ENCODE results near the gene INSIG1. TPM values are rescaled to one million over a fixed set of nuclear protein-coding genes. Genes with fewer than 3 reads are reported as not detected.

The INSIG1 gene
- total RNA-seq, 1 experiment from 2014 or later, result 92.6 TPM

DNA sequence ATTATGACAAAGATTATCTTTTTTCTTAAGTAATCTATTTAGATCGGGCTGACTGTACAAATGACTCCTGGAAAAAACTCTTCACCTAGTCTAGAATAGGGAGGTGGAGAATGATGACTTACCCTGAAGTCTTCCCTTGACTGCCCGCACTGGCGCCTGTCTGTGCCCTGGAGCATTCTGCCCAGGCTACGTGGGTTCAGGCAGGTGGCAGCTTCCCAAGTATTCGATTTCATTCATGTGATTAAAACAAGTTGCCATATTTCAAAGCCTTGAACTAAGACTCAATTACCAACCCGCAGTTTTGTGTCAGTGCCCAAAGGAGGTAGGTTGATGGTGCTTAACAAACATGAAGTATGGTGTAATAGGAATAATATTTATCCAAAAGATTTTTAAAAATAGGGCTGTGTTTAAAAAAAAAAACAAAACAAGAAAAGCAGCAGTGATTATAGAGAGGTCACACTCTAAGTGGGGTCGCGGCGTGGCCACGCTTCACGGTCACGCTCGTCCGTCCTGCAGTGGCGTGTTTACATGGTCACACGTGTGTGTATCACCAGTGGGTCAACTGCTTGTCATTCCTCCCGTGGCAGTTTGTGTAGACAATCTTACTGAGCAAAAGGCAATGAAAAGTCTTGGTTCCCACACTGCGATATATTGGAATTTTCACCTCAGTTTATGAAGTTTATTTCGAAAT, 10.8 kb downstream of the INSIG1 start:
- TF ChIP-seq SIN3A (IDR thresholded peaks at IDR 0.05; ENCODE audit: borderline replicate concordance, insufficient read depth, low read depth, low read length) (no peak), TCF7L2 (IDR thresholded peaks at IDR 0.05; ENCODE audit: low read depth, low read length) (no peak), POLR2AphosphoS5 (IDR thresholded peaks at IDR 0.05; ENCODE audit: low read depth, low read length) (no peak)
- TF ChIP-seq, protein P1, sequence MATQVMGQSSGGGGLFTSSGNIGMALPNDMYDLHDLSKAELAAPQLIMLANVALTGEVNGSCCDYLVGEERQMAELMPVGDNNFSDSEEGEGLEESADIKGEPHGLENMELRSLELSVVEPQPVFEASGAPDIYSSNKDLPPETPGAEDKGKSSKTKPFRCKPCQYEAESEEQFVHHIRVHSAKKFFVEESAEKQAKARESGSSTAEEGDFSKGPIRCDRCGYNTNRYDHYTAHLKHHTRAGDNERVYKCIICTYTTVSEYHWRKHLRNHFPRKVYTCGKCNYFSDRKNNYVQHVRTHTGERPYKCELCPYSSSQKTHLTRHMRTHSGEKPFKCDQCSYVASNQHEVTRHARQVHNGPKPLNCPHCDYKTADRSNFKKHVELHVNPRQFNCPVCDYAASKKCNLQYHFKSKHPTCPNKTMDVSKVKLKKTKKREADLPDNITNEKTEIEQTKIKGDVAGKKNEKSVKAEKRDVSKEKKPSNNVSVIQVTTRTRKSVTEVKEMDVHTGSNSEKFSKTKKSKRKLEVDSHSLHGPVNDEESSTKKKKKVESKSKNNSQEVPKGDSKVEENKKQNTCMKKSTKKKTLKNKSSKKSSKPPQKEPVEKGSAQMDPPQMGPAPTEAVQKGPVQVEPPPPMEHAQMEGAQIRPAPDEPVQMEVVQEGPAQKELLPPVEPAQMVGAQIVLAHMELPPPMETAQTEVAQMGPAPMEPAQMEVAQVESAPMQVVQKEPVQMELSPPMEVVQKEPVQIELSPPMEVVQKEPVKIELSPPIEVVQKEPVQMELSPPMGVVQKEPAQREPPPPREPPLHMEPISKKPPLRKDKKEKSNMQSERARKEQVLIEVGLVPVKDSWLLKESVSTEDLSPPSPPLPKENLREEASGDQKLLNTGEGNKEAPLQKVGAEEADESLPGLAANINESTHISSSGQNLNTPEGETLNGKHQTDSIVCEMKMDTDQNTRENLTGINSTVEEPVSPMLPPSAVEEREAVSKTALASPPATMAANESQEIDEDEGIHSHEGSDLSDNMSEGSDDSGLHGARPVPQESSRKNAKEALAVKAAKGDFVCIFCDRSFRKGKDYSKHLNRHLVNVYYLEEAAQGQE (IDR thresholded peaks at IDR 0.05; ENCODE audit: insufficient read depth in 1 of 2, low read depth in 2 of 2, low read length in 1 of 2), result no peak
- TF ChIP-seq, protein P2, sequence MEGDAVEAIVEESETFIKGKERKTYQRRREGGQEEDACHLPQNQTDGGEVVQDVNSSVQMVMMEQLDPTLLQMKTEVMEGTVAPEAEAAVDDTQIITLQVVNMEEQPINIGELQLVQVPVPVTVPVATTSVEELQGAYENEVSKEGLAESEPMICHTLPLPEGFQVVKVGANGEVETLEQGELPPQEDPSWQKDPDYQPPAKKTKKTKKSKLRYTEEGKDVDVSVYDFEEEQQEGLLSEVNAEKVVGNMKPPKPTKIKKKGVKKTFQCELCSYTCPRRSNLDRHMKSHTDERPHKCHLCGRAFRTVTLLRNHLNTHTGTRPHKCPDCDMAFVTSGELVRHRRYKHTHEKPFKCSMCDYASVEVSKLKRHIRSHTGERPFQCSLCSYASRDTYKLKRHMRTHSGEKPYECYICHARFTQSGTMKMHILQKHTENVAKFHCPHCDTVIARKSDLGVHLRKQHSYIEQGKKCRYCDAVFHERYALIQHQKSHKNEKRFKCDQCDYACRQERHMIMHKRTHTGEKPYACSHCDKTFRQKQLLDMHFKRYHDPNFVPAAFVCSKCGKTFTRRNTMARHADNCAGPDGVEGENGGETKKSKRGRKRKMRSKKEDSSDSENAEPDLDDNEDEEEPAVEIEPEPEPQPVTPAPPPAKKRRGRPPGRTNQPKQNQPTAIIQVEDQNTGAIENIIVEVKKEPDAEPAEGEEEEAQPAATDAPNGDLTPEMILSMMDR (IDR thresholded peaks at IDR 0.05), result no peak
- TSS peak; percentile 1 for BruUV-seq (replicated peaks)
- DNase-seq (ENCODE audit: low read depth, low spot score) (no peak), ATAC-seq (no peak)
- no peaks in the 10 kb centered on the region for H3K9me3 ChIP-seq (ENCODE audit: control insufficient read depth, insufficient read depth, low read depth, low read length)
- POLR2A ChIA-PET, result no interaction called here
- peaks cover 33% of the 10 kb centered on the region for H3K36me3 ChIP-seq (ENCODE audit: control insufficient read depth, insufficient read depth, low read length)
- no peaks in the 10 kb centered on the region for H3K27me3 ChIP-seq (ENCODE audit: control insufficient read depth, insufficient read depth, low read length)
- intact Hi-C loops (cut with micrococcal nuclease; ENCODE audit: unreplicated experiment) (no loop called here), in situ Hi-C loops (cut with HindIII; ENCODE audit: low pct_unique_long_range_greater_than_20kb, low sequenced_read_pairs) (no loop called here)
- no peak overlapping the region for H3K4me3 ChIP-seq (ENCODE audit: low read depth in 2 of 2, low read length in 2 of 2)
- CTCF ChIA-PET, result no interaction called here
- no peaks in the 10 kb centered on the region; the same call in 1 of the 2 replicates for H3K4me1 ChIP-seq (ENCODE audit: control insufficient read depth, insufficient read depth, low read length)
- H3K27ac ChIP-seq (ENCODE audit: low read length), result no peak overlapping the region

DNA sequence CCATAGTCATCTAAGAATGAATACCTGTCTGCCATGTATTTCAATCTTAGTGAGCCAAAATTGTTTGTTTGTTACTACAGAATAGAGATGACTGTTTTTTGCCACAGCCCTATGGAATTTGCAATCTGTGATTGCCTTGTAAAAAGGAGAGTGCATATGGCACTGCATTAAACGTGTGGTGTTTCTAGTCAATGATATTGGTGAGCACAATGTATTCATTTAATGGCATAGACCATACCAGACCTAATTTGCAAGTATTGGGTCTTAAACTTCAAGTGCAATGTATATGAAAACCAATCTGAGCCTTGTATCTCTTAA, 11.3 kb downstream of the INSIG1 start:
- Histone ChIP-seq H3K27ac (ENCODE audit: low read length) (no peak overlapping the region), H3K4me1 (ENCODE audit: control insufficient read depth, insufficient read depth, low read length) (no peaks in the 10 kb centered on the region; the same call in 1 of the 2 replicates), H3K9me3 (ENCODE audit: control insufficient read depth, insufficient read depth, low read depth, low read length) (no peaks in the 10 kb centered on the region), H3K27me3 (ENCODE audit: control insufficient read depth, insufficient read depth, low read length) (no peaks in the 10 kb centered on the region), H3K4me3 (ENCODE audit: low read depth in 2 of 2, low read length in 2 of 2) (no peak overlapping the region), H3K36me3 (ENCODE audit: control insufficient read depth, insufficient read depth, low read length) (peaks cover 29% of the 10 kb centered on the region)
- ChIA-PET CTCF (no interaction called here), POLR2A (no interaction called here)
- BruUV-seq (replicated peaks), result no TSS peak
- ATAC-seq (no peak), DNase-seq (ENCODE audit: low read depth, low spot score) (no peak)
- TF ChIP-seq TCF7L2 (IDR thresholded peaks at IDR 0.05; ENCODE audit: low read depth, low read length), result no peak
- TF ChIP-seq SIN3A (IDR thresholded peaks at IDR 0.05; ENCODE audit: borderline replicate concordance, insufficient read depth, low read depth, low read length), result no peak
- TF ChIP-seq, protein P1 (IDR thresholded peaks at IDR 0.05; ENCODE audit: insufficient read depth in 1 of 2, low read depth in 2 of 2, low read length in 1 of 2), result no peak
- no peak for TF ChIP-seq POLR2AphosphoS5 (IDR thresholded peaks at IDR 0.05; ENCODE audit: low read depth, low read length)
- TF ChIP-seq, protein P2 (IDR thresholded peaks at IDR 0.05), result no peak
- in situ Hi-C loops (cut with HindIII; ENCODE audit: low pct_unique_long_range_greater_than_20kb, low sequenced_read_pairs) (no loop called here), intact Hi-C loops (cut with micrococcal nuclease; ENCODE audit: unreplicated experiment) (no loop called here)
